ENCODE results near the gene CD40LG. TPM values are rescaled to one million over a fixed set of nuclear protein-coding genes. Genes with fewer than 3 reads are reported as not detected.

Gene CD40LG
- total and polyA plus RNA-seq, 4 donors, result 0.13 to 0.19 (median 0.17) TPM; not detected in 1

DNA sequence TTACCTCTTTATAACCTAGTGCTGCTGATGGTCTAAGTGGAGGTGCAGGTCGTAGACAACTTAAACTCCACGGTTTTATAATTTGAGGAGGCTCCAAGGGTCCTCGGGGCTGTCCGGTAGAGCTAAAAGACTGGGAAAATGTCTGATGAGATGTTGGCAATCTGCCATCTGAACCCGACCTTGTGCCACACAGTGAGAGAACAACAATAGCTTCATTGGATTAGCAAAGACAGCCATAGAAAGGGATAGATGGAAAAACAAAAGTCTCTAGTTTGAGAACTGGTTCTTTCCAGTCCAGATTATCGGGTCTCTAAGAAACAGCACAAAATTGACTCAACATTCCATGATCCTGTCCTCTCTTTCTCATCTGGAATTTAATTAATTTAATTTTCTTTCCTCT lies 31.6 kb downstream of the CD40LG start:
- H3K27ac ChIP-seq (ENCODE audit: low read depth in 1 of 2, low read length in 2 of 2), result no peak overlapping the region
- H3K9ac ChIP-seq (ENCODE audit: low read depth in 1 of 2, low read length in 2 of 2), result no peak overlapping the region
- no peak for TF ChIP-seq HNF4A (conservative IDR thresholded peaks at IDR 0.05)
- no peak for TF ChIP-seq JUND (IDR thresholded peaks at IDR 0.05)
- no peak for TF ChIP-seq FOXA2 (IDR thresholded peaks at IDR 0.05)
- TF ChIP-seq, protein P1, sequence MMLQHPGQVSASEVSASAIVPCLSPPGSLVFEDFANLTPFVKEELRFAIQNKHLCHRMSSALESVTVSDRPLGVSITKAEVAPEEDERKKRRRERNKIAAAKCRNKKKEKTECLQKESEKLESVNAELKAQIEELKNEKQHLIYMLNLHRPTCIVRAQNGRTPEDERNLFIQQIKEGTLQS (IDR thresholded peaks at IDR 0.05), result no peak
- no peak for TF ChIP-seq RAD21 (IDR thresholded peaks at IDR 0.05)
- TF ChIP-seq EGR1 (IDR thresholded peaks at IDR 0.05; ENCODE audit: low read depth in 2 of 2), result no peak
- TF ChIP-seq, protein P2, sequence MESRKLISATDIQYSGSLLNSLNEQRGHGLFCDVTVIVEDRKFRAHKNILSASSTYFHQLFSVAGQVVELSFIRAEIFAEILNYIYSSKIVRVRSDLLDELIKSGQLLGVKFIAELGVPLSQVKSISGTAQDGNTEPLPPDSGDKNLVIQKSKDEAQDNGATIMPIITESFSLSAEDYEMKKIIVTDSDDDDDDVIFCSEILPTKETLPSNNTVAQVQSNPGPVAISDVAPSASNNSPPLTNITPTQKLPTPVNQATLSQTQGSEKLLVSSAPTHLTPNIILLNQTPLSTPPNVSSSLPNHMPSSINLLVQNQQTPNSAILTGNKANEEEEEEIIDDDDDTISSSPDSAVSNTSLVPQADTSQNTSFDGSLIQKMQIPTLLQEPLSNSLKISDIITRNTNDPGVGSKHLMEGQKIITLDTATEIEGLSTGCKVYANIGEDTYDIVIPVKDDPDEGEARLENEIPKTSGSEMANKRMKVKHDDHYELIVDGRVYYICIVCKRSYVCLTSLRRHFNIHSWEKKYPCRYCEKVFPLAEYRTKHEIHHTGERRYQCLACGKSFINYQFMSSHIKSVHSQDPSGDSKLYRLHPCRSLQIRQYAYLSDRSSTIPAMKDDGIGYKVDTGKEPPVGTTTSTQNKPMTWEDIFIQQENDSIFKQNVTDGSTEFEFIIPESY (IDR thresholded peaks at IDR 0.05), result no peak
- TF ChIP-seq, protein P3, sequence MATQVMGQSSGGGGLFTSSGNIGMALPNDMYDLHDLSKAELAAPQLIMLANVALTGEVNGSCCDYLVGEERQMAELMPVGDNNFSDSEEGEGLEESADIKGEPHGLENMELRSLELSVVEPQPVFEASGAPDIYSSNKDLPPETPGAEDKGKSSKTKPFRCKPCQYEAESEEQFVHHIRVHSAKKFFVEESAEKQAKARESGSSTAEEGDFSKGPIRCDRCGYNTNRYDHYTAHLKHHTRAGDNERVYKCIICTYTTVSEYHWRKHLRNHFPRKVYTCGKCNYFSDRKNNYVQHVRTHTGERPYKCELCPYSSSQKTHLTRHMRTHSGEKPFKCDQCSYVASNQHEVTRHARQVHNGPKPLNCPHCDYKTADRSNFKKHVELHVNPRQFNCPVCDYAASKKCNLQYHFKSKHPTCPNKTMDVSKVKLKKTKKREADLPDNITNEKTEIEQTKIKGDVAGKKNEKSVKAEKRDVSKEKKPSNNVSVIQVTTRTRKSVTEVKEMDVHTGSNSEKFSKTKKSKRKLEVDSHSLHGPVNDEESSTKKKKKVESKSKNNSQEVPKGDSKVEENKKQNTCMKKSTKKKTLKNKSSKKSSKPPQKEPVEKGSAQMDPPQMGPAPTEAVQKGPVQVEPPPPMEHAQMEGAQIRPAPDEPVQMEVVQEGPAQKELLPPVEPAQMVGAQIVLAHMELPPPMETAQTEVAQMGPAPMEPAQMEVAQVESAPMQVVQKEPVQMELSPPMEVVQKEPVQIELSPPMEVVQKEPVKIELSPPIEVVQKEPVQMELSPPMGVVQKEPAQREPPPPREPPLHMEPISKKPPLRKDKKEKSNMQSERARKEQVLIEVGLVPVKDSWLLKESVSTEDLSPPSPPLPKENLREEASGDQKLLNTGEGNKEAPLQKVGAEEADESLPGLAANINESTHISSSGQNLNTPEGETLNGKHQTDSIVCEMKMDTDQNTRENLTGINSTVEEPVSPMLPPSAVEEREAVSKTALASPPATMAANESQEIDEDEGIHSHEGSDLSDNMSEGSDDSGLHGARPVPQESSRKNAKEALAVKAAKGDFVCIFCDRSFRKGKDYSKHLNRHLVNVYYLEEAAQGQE (IDR thresholded peaks at IDR 0.05), result no peak
- no peak for TF ChIP-seq SP1 (IDR thresholded peaks at IDR 0.05)
- TF ChIP-seq HNF4G (IDR thresholded peaks at IDR 0.05), result no peak
- no peak for TF ChIP-seq FOXA1 (IDR thresholded peaks at IDR 0.05)
- TF ChIP-seq TAF1 (conservative IDR thresholded peaks at IDR 0.05), result no peak
- no peak for TF ChIP-seq GABPA (IDR thresholded peaks at IDR 0.05 in 1 of 2, conservative IDR thresholded peaks at IDR 0.05 in 1 of 2)
- no peak for TF ChIP-seq YY1 (IDR thresholded peaks at IDR 0.05)
- TF ChIP-seq NR2F2 (IDR thresholded peaks at IDR 0.05), result no peak
- TF ChIP-seq, protein P4, sequence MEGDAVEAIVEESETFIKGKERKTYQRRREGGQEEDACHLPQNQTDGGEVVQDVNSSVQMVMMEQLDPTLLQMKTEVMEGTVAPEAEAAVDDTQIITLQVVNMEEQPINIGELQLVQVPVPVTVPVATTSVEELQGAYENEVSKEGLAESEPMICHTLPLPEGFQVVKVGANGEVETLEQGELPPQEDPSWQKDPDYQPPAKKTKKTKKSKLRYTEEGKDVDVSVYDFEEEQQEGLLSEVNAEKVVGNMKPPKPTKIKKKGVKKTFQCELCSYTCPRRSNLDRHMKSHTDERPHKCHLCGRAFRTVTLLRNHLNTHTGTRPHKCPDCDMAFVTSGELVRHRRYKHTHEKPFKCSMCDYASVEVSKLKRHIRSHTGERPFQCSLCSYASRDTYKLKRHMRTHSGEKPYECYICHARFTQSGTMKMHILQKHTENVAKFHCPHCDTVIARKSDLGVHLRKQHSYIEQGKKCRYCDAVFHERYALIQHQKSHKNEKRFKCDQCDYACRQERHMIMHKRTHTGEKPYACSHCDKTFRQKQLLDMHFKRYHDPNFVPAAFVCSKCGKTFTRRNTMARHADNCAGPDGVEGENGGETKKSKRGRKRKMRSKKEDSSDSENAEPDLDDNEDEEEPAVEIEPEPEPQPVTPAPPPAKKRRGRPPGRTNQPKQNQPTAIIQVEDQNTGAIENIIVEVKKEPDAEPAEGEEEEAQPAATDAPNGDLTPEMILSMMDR (IDR thresholded peaks at IDR 0.05; ENCODE audit: low read depth, low read length, missing input control), result no peak
- TF ChIP-seq, protein P5, sequence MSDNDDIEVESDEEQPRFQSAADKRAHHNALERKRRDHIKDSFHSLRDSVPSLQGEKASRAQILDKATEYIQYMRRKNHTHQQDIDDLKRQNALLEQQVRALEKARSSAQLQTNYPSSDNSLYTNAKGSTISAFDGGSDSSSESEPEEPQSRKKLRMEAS (IDR thresholded peaks at IDR 0.05), result no peak
- no peaks in the 10 kb centered on the region for H3K4me1 ChIP-seq (ENCODE audit: control insufficient read depth in 4 of 4, insufficient read depth in 4 of 4, low read length in 3 of 4)
- H3K27me3 ChIP-seq (ENCODE audit: control insufficient read depth in 4 of 4, insufficient read depth in 4 of 4, low read length in 3 of 4), result peaks cover 0 to 4% (median 0%) of the 10 kb centered on the region in 4 donors
- whole genome bisulfite sequencing, result 83% methylated on average over 6 of the region's 6 CpGs
- no peak overlapping the region for H3K4me3 ChIP-seq (ENCODE audit: low read depth in 1 of 3, low read length in 3 of 3)
- H3K36me3 ChIP-seq (ENCODE audit: control insufficient read depth in 4 of 4, insufficient read depth in 3 of 4, low read depth in 1 of 4, low read length in 3 of 4), result no peaks in the 10 kb centered on the region
- no peak for DNase-seq (ENCODE audit: low spot score)
- no peaks in the 10 kb centered on the region for H3K9me3 ChIP-seq (ENCODE audit: control insufficient read depth in 4 of 4, low read length in 3 of 4)
